Gastroesophageal sphincter (tissue), 4 donors: Measurements from ENCODE around the gene OCA2. TPM values are rescaled to one million over a fixed set of nuclear protein-coding genes. Genes with fewer than 3 reads are reported as not detected.

ENCODE experiments used
- ATAC-seq: fragments of 150-250 bp; one replicate; pipeline ENCODE4 v1.9.1; 2016; ENCODE audit warnings: mild to moderate bottlenecking, moderate library complexity
- H3K27ac ChIP-seq, 4 donors: fragments of 200-600 bp; sonication (generic) in 3 of 4; 1 replicate in 3 of 4; 2 replicates in 1 of 4; pipeline ENCODE4 v1.5.1; 2016 to 2019
- H3K27me3 ChIP-seq: fragments of 200-600 bp; sonication (generic); one replicate; pipeline ENCODE4 v1.5.1; 2019
- H3K36me3 ChIP-seq, 2 donors: fragments of 200-600 bp; sonication (generic); one replicate each; pipeline ENCODE4 v1.5.1; 2019; ENCODE audit warnings: control low read depth in 1 of 2
- H3K4me1 ChIP-seq, 3 donors: fragments of 200-600 bp; sonication (generic); 1 replicate in 2 of 3; 2 replicates in 1 of 3; pipeline ENCODE4 v1.5.1; 2016 to 2019; ENCODE audit warnings: control low read depth in 2 of 3
- H3K4me3 ChIP-seq, 2 donors: fragments of 200-600 bp; sonication (generic); one replicate each; pipeline ENCODE4 v1.5.1; 2019; ENCODE audit warnings: mild to moderate bottlenecking in 1 of 2, moderate library complexity in 1 of 2
- H3K9me3 ChIP-seq, 3 donors: fragments of 200-600 bp; sonication (generic); one replicate each; pipeline ENCODE4 v1.5.1; 2017 to 2019; ENCODE audit warnings: control low read depth in 2 of 3
- EP300 ChIP-seq: sonication (generic); formaldehyde crosslinking; IDR thresholded peaks from one replicate; pipeline ENCODE4 v1.6.1; 2017; ENCODE audit warnings: antibody characterized with exemption, mild to moderate bottlenecking
- POLR2A ChIP-seq, 2 donors: fragments of 450-650 bp; IDR thresholded peaks; one replicate each; pipeline ENCODE4 v1.6.1; 2017; ENCODE audit warnings: antibody characterized with exemption in 2 of 2, mild to moderate bottlenecking in 2 of 2, moderate library complexity in 1 of 2
- POLR2AphosphoS5 ChIP-seq: sonication (generic); formaldehyde crosslinking; IDR thresholded peaks from one replicate; pipeline ENCODE4 v1.6.1; 2017; ENCODE audit warnings: antibody characterized with exemption
- WGBS, 2 donors: methylation state at CpG; one replicate each; pipeline ENCODE4 v1.1.5; 2018; ENCODE audit warnings: low coverage in 1 of 2; 5-methylcytosine and 5-hydroxymethylcytosine counted together
- total RNA-seq, 4 donors: library from RNA; depleted of rRNA; stranded (reverse); fragments of >200 nt; gene quantifications; one replicate each; pipeline ENCODE4 v1.1.0, GENCODE V29; 2016
- TF ChIP-seq, protein P1 (sequence below), 4 experiments: fragments of 200-600 bp in 2 of 4; fragments of 450-650 bp in 2 of 4; sonication (generic) in 1 of 4; IDR thresholded peaks; one replicate each; pipeline ENCODE4 v1.5.1; 2017 to 2019; ENCODE audit warnings: antibody characterized with exemption in 4 of 4, mild to moderate bottlenecking in 2 of 4, moderate library complexity in 2 of 4

OCA2 gene
- total RNA-seq, 4 donors from 2014 or later: 0.40 to 2.0 (median 1.1) TPM; not detected in 1

DNA sequence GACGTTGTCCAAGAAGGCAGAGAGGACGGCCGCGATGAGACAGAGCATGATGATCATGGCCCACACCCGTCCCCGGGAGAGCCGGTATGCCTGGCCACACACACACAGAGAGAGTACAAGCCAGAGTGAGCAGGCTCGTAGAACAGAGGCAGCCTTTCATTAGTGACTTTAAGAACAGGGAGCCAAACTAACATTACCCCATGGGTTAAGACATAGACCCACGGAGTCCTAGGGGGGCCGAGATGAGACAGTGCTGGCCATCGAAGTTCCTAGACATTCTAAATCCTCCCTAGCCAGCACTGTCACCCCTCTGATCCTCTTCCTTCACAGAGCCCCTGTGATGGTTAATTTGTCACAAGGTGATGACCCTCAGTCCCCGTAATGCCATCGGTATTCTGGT, 114.0 kb downstream of the OCA2 start:
- Histone ChIP-seq H3K36me3 (no peaks in the 10 kb centered on the region), H3K4me1 (no peaks in the 10 kb centered on the region), H3K27ac (no peak overlapping the region), H3K9me3 (no peaks in the 10 kb centered on the region), H3K4me3 (no peak overlapping the region), H3K27me3 (no peaks in the 10 kb centered on the region)
- WGBS, 2 donors: 89 to 100% methylated on average over 2 to 3 of the region's 13 CpGs
- TF ChIP-seq POLR2AphosphoS5: no peak
- TF ChIP-seq POLR2A (IDR thresholded peaks at IDR 0.05): no peak
- no peak for TF ChIP-seq EP300
- TF ChIP-seq, protein P1, sequence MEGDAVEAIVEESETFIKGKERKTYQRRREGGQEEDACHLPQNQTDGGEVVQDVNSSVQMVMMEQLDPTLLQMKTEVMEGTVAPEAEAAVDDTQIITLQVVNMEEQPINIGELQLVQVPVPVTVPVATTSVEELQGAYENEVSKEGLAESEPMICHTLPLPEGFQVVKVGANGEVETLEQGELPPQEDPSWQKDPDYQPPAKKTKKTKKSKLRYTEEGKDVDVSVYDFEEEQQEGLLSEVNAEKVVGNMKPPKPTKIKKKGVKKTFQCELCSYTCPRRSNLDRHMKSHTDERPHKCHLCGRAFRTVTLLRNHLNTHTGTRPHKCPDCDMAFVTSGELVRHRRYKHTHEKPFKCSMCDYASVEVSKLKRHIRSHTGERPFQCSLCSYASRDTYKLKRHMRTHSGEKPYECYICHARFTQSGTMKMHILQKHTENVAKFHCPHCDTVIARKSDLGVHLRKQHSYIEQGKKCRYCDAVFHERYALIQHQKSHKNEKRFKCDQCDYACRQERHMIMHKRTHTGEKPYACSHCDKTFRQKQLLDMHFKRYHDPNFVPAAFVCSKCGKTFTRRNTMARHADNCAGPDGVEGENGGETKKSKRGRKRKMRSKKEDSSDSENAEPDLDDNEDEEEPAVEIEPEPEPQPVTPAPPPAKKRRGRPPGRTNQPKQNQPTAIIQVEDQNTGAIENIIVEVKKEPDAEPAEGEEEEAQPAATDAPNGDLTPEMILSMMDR (IDR thresholded peaks at IDR 0.05): no peak
- no peak for ATAC-seq

DNA sequence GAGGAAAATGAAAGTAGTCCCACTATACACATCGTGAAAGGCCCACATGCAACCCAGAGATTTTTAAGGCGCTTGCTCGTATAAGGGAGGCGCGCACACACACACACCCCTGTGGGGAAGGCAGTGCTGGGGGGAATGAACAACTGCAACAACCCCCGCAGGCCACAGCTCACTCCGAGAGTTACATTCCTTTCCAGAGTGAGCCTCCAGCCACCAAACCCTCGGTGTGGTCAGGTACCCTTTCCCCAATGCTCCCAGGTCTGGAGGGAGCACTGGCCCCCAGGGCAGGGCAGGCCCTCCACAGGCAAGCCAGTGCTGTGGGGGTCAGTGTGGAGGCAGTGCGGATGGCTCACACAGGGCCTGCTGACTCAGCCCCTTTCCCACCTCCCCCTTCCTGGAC, 115.6 kb downstream of the OCA2 start:
- Histone ChIP-seq H3K36me3 (no peaks in the 10 kb centered on the region), H3K4me3 (no peak overlapping the region), H3K4me1 (no peaks in the 10 kb centered on the region), H3K27me3 (no peaks in the 10 kb centered on the region), H3K27ac (no peak overlapping the region), H3K9me3 (no peaks in the 10 kb centered on the region)
- WGBS, 2 donors: 94 to 98% methylated on average over 2 to 5 of the region's 9 CpGs
- TF ChIP-seq EP300 (no peak), POLR2A (IDR thresholded peaks at IDR 0.05) (no peak), POLR2AphosphoS5 (no peak)
- TF ChIP-seq, protein P1 (IDR thresholded peaks at IDR 0.05): no peak
- ATAC-seq: no peak

DNA sequence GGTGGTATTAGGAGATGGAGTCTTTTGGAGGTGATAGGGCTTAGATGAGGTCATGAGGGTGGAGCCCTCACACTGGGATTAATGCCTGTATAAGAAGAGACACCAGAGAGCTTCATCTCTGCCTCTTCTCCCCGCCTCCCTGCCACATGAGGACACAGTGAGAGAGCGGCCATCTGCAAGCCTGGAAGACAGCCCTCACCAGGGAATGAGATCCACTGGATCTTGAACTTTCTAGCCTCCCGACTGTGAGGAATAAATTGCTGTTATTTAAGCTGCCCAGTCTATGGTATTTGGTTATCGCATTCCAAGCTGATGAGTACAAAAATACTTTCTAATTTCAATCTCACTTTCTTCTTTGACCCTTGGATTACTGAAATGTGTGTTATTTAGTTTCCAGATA, 121.4 kb downstream of the OCA2 start:
- 50 to 62% methylated on average over 2 to 4 of the region's 4 CpGs for WGBS, 2 donors
- TF ChIP-seq, protein P1 (IDR thresholded peaks at IDR 0.05): no peak
- TF ChIP-seq POLR2A (IDR thresholded peaks at IDR 0.05) (no peak), POLR2AphosphoS5 (no peak), EP300 (no peak)
- Histone ChIP-seq H3K4me1 (no peaks in the 10 kb centered on the region), H3K9me3 (peaks cover 0 to 26% (median 0%) of the 10 kb centered on the region in 3 donors), H3K27me3 (no peaks in the 10 kb centered on the region), H3K4me3 (no peak overlapping the region), H3K27ac (no peak overlapping the region), H3K36me3 (no peaks in the 10 kb centered on the region)
- ATAC-seq: no peak

DNA sequence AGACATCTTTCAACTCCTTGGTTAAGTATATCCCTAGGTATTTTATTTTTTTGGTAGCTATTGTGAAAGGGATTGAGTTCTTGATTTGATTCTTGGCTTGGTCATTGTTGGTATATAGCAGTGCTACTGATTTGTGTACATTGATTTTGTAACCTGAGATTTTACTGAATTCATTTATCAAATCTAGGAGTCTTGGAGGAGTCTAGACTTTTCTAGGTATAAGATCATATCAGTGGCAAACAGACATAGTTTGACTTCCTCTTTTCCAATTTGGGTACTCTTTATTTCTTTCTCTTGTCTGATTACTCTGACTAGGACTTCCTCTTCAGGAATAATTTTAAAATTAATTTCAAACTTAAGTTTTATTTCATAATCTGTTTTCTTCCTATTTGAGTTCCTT, 125.2 kb downstream of the OCA2 start:
- no peak for ATAC-seq
- peaks cover 0 to 26% (median 0%) of the 10 kb centered on the region in 3 donors for H3K9me3 ChIP-seq
- no peaks in the 10 kb centered on the region for H3K36me3 ChIP-seq
- H3K4me3 ChIP-seq: no peak overlapping the region
- no peaks in the 10 kb centered on the region for H3K4me1 ChIP-seq
- no peak for TF ChIP-seq POLR2A (IDR thresholded peaks at IDR 0.05)
- no peak for TF ChIP-seq POLR2AphosphoS5
- TF ChIP-seq, protein P1 (IDR thresholded peaks at IDR 0.05): no peak
- no peak for TF ChIP-seq EP300
- no peak overlapping the region for H3K27ac ChIP-seq
- no peaks in the 10 kb centered on the region for H3K27me3 ChIP-seq

DNA sequence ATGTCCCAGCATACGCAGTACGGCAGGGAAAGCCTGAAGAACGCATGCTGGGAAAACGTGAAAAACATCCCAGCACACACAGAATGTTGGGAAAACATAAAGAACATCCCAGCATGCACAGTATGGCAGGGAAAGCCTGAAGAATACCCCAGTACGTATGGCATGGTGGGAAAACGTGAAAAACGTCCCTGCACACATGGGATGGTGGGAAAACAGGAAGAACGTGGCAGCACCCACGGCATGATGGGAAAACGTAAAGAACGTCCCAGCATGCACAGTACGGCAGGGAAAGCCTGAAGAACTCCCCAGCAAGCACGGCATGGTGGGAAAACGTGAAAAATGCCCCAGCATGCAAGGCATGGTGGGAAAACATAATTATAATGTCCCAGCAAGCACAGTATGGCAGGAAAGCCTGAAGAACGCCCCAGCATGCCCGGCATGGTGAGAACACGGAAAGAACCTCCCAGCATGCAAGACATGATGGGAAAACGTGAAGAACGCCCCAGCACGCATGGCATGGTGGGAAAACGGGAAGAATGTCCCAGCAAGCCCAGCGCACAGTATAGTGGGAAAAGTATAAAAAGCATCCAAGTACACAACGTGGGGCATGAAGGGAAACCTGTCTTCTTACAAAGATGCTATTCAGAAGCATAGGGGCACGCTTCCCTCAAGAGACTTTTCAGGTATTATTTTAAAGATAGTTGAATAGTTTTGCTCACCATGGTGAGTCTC, 128.3 kb downstream of the OCA2 start:
- ATAC-seq: no peak
- no peak overlapping the region for H3K4me3 ChIP-seq
- H3K4me1 ChIP-seq: no peaks in the 10 kb centered on the region
- H3K27ac ChIP-seq: no peak overlapping the region
- TF ChIP-seq POLR2AphosphoS5: no peak
- no peak for TF ChIP-seq POLR2A (IDR thresholded peaks at IDR 0.05)
- WGBS, 2 donors: 87 to 89% methylated on average over 21 to 24 of the region's 24 CpGs
- H3K9me3 ChIP-seq: peaks cover 0 to 20% (median 0%) of the 10 kb centered on the region in 3 donors
- no peaks in the 10 kb centered on the region for H3K36me3 ChIP-seq
- no peaks in the 10 kb centered on the region for H3K27me3 ChIP-seq
